ENCODE measurements around the gene MUC5AC.

GRCh38 chr11:1205121-1205986 lies 47.6 kb downstream of the MUC5AC start:
- no peak for TF ChIP-seq EZH2 (IDR thresholded peaks at IDR 0.05; ENCODE audit: insufficient read depth, poor library complexity, severe bottlenecking)
- no peak for TF ChIP-seq EZH2phosphoT487 (IDR thresholded peaks at IDR 0.05; ENCODE audit: insufficient read depth, low read depth)

All from GM23248 (cell line).